Neural cell (in vitro differentiated cells): Measurements from ENCODE around the gene OR2AT4. TPM values are rescaled to one million over a fixed set of nuclear protein-coding genes. Genes with fewer than 3 reads are reported as not detected.

ENCODE experiments used
- H2AFZ ChIP-seq: fragments of 200-600, 300-800 bp; sonication (generic), shearing (Covaris generic); 2 replicates; pipeline ENCODE4 v1.6.0; 2014; ENCODE audit warnings: low read depth, mild to moderate bottlenecking, antibody characterized with exemption, low read length, moderate library complexity
- H3F3A ChIP-seq: fragments of 200-600 bp; shearing (Covaris generic); 2 replicates; pipeline ENCODE4 v1.6.1; 2016; ENCODE audit warnings: mild to moderate bottlenecking, moderate library complexity, mixed read lengths, antibody characterized with exemption, low read length; ENCODE audit not compliant: insufficient read depth, poor library complexity, severe bottlenecking
- H3K27ac ChIP-seq: fragments of 200-600, 300-800 bp; sonication (generic), shearing (Covaris generic); 2 replicates; pipeline ENCODE4 v1.5.1; 2014; ENCODE audit warnings: mild to moderate bottlenecking, low read length, moderate library complexity
- H3K27me3 ChIP-seq: fragments of 300-800, 200-600 bp; sonication (generic), shearing (Covaris generic); 2 replicates; pipeline ENCODE4 v1.6.0; 2014; ENCODE audit warnings: mild to moderate bottlenecking, low read depth, low read length, moderate library complexity; ENCODE audit not compliant: insufficient read depth
- H3K36me3 ChIP-seq: fragments of 300-800, 200-600 bp; sonication (generic), shearing (Covaris generic); 2 replicates; pipeline ENCODE4 v1.5.1; 2014; ENCODE audit warnings: mild to moderate bottlenecking, antibody characterized with exemption, low read length, moderate library complexity; ENCODE audit not compliant: insufficient read depth
- H3K4me2 ChIP-seq: fragments of 300-800, 200-600 bp; sonication (generic), shearing (Covaris generic); 2 replicates; pipeline ENCODE4 v1.6.0; 2014; ENCODE audit warnings: mild to moderate bottlenecking, low read length
- H3K4me3 ChIP-seq: fragments of 300-800, 200-600 bp; sonication (generic), shearing (Covaris generic); 2 replicates; pipeline ENCODE4 v1.5.1; 2014; ENCODE audit warnings: mild to moderate bottlenecking, low read length, moderate library complexity
- H3K79me2 ChIP-seq: fragments of 200-600 bp; shearing (Covaris generic); replicated peaks from 2 replicates; pipeline ENCODE4 v1.6.0; 2014; ENCODE audit warnings: mild to moderate bottlenecking, low read length, moderate library complexity; ENCODE audit not compliant: insufficient read depth
- H3K9ac ChIP-seq: fragments of 300-800, 200-600 bp; sonication (generic), shearing (Covaris generic); 2 replicates; pipeline ENCODE4 v1.6.1; 2016; ENCODE audit warnings: mild to moderate bottlenecking, low read length, mixed read lengths
- H3K9me2 ChIP-seq: fragments of 200-600 bp; shearing (Covaris generic); 2 replicates; pipeline ENCODE4 v1.6.1; 2016; ENCODE audit warnings: mild to moderate bottlenecking, low read length, mixed read lengths; ENCODE audit not compliant: insufficient read depth
- H3K9me3 ChIP-seq: fragments of 200-600, 300-800 bp; sonication (generic), shearing (Covaris generic); 2 replicates; pipeline ENCODE4 v1.6.1; 2016; ENCODE audit warnings: mild to moderate bottlenecking, mixed run types, low read length, moderate library complexity, mixed read lengths
- H4K20me1 ChIP-seq: fragments of 200-600 bp; shearing (Covaris generic); 2 replicates; pipeline ENCODE4 v1.6.1; 2016; ENCODE audit warnings: mild to moderate bottlenecking, mixed run types; ENCODE audit not compliant: insufficient read depth
- CTCF ChIP-seq: fragments of 450-650 bp; IDR thresholded peaks from 2 replicates; pipeline ENCODE4 v1.5.1; 2014; ENCODE audit warnings: antibody characterized with exemption, mild to moderate bottlenecking, moderate library complexity; ENCODE audit not compliant: poor library complexity, severe bottlenecking
- EP300 ChIP-seq: fragments of 450-650 bp; conservative IDR thresholded peaks from 2 replicates; pipeline ENCODE4 v1.6.1; 2014; ENCODE audit warnings: antibody characterized with exemption, mild to moderate bottlenecking, moderate library complexity; ENCODE audit not compliant: poor library complexity, severe bottlenecking
- EZH2 ChIP-seq: fragments of 200-600, 300-800 bp; shearing (Covaris generic), sonication (generic); IDR thresholded peaks from 2 replicates; pipeline ENCODE4 v1.6.1; 2014; ENCODE audit warnings: antibody characterized with exemption, low read length, borderline replicate concordance, mild to moderate bottlenecking; ENCODE audit not compliant: insufficient read depth, poor library complexity, severe bottlenecking
- MXI1 ChIP-seq: fragments of 450-650 bp; conservative IDR thresholded peaks from 2 replicates; pipeline ENCODE4 v1.6.1; 2014; ENCODE audit warnings: antibody characterized with exemption, mild to moderate bottlenecking; ENCODE audit not compliant: poor library complexity, severe bottlenecking
- POLR2AphosphoS5 ChIP-seq: IDR thresholded peaks from 2 replicates; pipeline ENCODE4 v1.6.1; 2012
- RAD21 ChIP-seq: fragments of 450-650 bp; conservative IDR thresholded peaks from 2 replicates; pipeline ENCODE4 v1.6.1; 2014; ENCODE audit warnings: antibody characterized with exemption, mild to moderate bottlenecking, moderate library complexity
- SMC3 ChIP-seq: fragments of 450-650 bp; conservative IDR thresholded peaks from 2 replicates; pipeline ENCODE4 v1.6.1; 2014; ENCODE audit warnings: antibody characterized with exemption, mild to moderate bottlenecking, moderate library complexity; ENCODE audit not compliant: poor library complexity
- TAF1 ChIP-seq: IDR thresholded peaks from 2 replicates; pipeline ENCODE4 v1.6.1; 2012; ENCODE audit warnings: low read depth
- polyA minus RNA-seq: library from RNA; depleted of rRNA, polyadenylated mRNA; stranded (reverse); fragments of >200 nt; gene quantifications from 2 replicates; pipeline ENCODE4 v1.2.3, GENCODE V29; 2014
- polyA plus RNA-seq: library from polyadenylated mRNA; depleted of rRNA; stranded (reverse); fragments of >200 nt; gene quantifications from 2 replicates; pipeline ENCODE4 v1.2.3, GENCODE V29; 2014
- TF ChIP-seq, protein P1 (sequence below): IDR thresholded peaks from 2 replicates; pipeline ENCODE4 v1.6.1; 2012; ENCODE audit warnings: borderline replicate concordance

The OR2AT4 gene
- polyA plus RNA-seq (not detected in 2 replicates), polyA minus RNA-seq (not detected in 2 replicates)

- Histone ChIP-seq H3K9me3 (no peaks in the 10 kb centered on the region), H2AFZ (no peak within 1 kb of the TSS), H3K27me3 (no peaks in the 10 kb centered on the region), H3K79me2 (no peaks in the 10 kb centered on the region), H3K9ac (no peak within 1 kb of the TSS), H3K4me2 (no peak within 1 kb of the TSS), H4K20me1 (no peaks in the 10 kb centered on the region), H3F3A (no peaks in the 10 kb centered on the region), H3K27ac (no peak within 1 kb of the TSS), H3K9me2 (no peaks in the 10 kb centered on the region), H3K36me3 (no peaks in the 10 kb centered on the region), H3K4me3 (no peak within 1 kb of the TSS)
- TF ChIP-seq RAD21 (no peak), EP300 (no peak), SMC3 (no peak)
- TF ChIP-seq, protein P1, sequence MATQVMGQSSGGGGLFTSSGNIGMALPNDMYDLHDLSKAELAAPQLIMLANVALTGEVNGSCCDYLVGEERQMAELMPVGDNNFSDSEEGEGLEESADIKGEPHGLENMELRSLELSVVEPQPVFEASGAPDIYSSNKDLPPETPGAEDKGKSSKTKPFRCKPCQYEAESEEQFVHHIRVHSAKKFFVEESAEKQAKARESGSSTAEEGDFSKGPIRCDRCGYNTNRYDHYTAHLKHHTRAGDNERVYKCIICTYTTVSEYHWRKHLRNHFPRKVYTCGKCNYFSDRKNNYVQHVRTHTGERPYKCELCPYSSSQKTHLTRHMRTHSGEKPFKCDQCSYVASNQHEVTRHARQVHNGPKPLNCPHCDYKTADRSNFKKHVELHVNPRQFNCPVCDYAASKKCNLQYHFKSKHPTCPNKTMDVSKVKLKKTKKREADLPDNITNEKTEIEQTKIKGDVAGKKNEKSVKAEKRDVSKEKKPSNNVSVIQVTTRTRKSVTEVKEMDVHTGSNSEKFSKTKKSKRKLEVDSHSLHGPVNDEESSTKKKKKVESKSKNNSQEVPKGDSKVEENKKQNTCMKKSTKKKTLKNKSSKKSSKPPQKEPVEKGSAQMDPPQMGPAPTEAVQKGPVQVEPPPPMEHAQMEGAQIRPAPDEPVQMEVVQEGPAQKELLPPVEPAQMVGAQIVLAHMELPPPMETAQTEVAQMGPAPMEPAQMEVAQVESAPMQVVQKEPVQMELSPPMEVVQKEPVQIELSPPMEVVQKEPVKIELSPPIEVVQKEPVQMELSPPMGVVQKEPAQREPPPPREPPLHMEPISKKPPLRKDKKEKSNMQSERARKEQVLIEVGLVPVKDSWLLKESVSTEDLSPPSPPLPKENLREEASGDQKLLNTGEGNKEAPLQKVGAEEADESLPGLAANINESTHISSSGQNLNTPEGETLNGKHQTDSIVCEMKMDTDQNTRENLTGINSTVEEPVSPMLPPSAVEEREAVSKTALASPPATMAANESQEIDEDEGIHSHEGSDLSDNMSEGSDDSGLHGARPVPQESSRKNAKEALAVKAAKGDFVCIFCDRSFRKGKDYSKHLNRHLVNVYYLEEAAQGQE: no peak
Observed at GRCh38 chr11:75096456-75097172, at the start of gene OR2AT4. Gene OR2AT4, minus strand, starts transcription at chr11:75096876.

- Histone ChIP-seq H3F3A (no peaks in the 10 kb centered on the region), H4K20me1 (no peaks in the 10 kb centered on the region), H3K9ac (no peak overlapping the region), H3K9me2 (no peaks in the 10 kb centered on the region), H3K4me2 (no peak overlapping the region), H3K27ac (no peak overlapping the region), H3K36me3 (no peaks in the 10 kb centered on the region), H3K9me3 (no peaks in the 10 kb centered on the region), H3K27me3 (no peaks in the 10 kb centered on the region), H3K4me3 (no peak overlapping the region), H2AFZ (no peak overlapping the region), H3K79me2 (no peaks in the 10 kb centered on the region)
- TF ChIP-seq EP300 (no peak), SMC3 (no peak), TAF1 (no peak), MXI1 (no peak), CTCF (no peak), POLR2AphosphoS5 (no peak), RAD21 (no peak), EZH2 (no peak)
- TF ChIP-seq, protein P1: no peak
Observed at GRCh38 chr11:75145972-75146519, 49.4 kb upstream of the OR2AT4 start.
